H9 (cell line): ENCODE data around the gene TMEM150B. TPM values are rescaled to one million over a fixed set of nuclear protein-coding genes. Genes with fewer than 3 reads are reported as not detected.

Source experiments
- DNase-seq: peaks from one replicate; pipeline ENCODE4 v3.0.0-alpha.2; 2017
- H2AFZ ChIP-seq: one replicate; pipeline ENCODE4 v1.6.1; 2013; ENCODE audit warnings: mild to moderate bottlenecking, low read length, control low read depth, moderate library complexity
- H2AK5ac ChIP-seq: 2 replicates; pipeline ENCODE4 v1.6.1; 2013; ENCODE audit warnings: low read length, control low read depth, mixed read lengths; ENCODE audit not compliant: insufficient read length
- H2BK120ac ChIP-seq: one replicate; pipeline ENCODE4 v1.6.1; 2013; ENCODE audit warnings: low read depth, mild to moderate bottlenecking, low read length, control low read depth, inconsistent platforms; ENCODE audit not compliant: poor library complexity, severe bottlenecking
- H2BK12ac ChIP-seq: 2 replicates; pipeline ENCODE4 v1.6.1; 2013; ENCODE audit warnings: low read length, control low read depth, mixed read lengths, low read depth; ENCODE audit not compliant: insufficient read length
- H2BK15ac ChIP-seq: 2 replicates; pipeline ENCODE4 v1.6.1; 2013; ENCODE audit warnings: low read depth, low read length, control low read depth
- H2BK20ac ChIP-seq: one replicate; pipeline ENCODE4 v1.6.1; 2013; ENCODE audit warnings: low read depth, mild to moderate bottlenecking, low read length, control low read depth, inconsistent platforms; ENCODE audit not compliant: poor library complexity, severe bottlenecking
- H2BK5ac ChIP-seq: 2 replicates; pipeline ENCODE4 v1.6.1; 2013; ENCODE audit warnings: low read length, control low read depth, mixed read lengths; ENCODE audit not compliant: insufficient read length
- H3K14ac ChIP-seq: 2 replicates; pipeline ENCODE4 v1.6.1; 2013; ENCODE audit warnings: low read length, control low read depth; ENCODE audit not compliant: insufficient read depth
- H3K18ac ChIP-seq: 2 replicates; pipeline ENCODE4 v1.6.1; 2013; ENCODE audit warnings: low read depth, mild to moderate bottlenecking, mixed read lengths, low read length, control low read depth; ENCODE audit not compliant: insufficient read length
- H3K23ac ChIP-seq: 2 replicates; pipeline ENCODE4 v1.6.1; 2013; ENCODE audit warnings: low read length, control low read depth, mixed read lengths, low read depth; ENCODE audit not compliant: insufficient read length
- H3K23me2 ChIP-seq: 2 replicates; pipeline ENCODE4 v1.6.1; 2013; ENCODE audit warnings: low read depth, mild to moderate bottlenecking, mixed read lengths, low read length, control low read depth; ENCODE audit not compliant: insufficient read length, poor library complexity, severe bottlenecking
- H3K27ac ChIP-seq: 2 replicates; pipeline ENCODE4 v1.5.1; 2013; ENCODE audit warnings: low read length, control low read depth, mixed read lengths, low read depth; ENCODE audit not compliant: insufficient read length
- H3K27me3 ChIP-seq: 2 replicates; pipeline ENCODE4 v1.6.1; 2013; ENCODE audit warnings: low read length, control low read depth, inconsistent platforms; ENCODE audit not compliant: insufficient read depth
- H3K4ac ChIP-seq: 2 replicates; pipeline ENCODE4 v1.6.1; 2013; ENCODE audit warnings: low read depth, mild to moderate bottlenecking, control low read depth, inconsistent platforms, low read length, moderate library complexity
- H3K4me1 ChIP-seq: 2 replicates; pipeline ENCODE4 v1.6.1; 2013; ENCODE audit warnings: low read length, control low read depth, inconsistent platforms; ENCODE audit not compliant: insufficient read depth
- H3K4me2 ChIP-seq: 2 replicates; pipeline ENCODE4 v1.6.1; 2013; ENCODE audit warnings: low read length, control low read depth, mixed read lengths; ENCODE audit not compliant: insufficient read length, insufficient read depth
- H3K56ac ChIP-seq: 2 replicates; pipeline ENCODE4 v1.6.1; 2013; ENCODE audit warnings: low read depth, mild to moderate bottlenecking, mixed read lengths, low read length, control low read depth; ENCODE audit not compliant: insufficient read length
- H3K79me1 ChIP-seq: 2 replicates; pipeline ENCODE4 v1.6.1; 2013; ENCODE audit warnings: low read depth, mild to moderate bottlenecking, moderate library complexity, low read length, control low read depth, inconsistent platforms; ENCODE audit not compliant: insufficient read depth, poor library complexity, severe bottlenecking
- H3K79me2 ChIP-seq: 2 replicates; pipeline ENCODE4 v1.6.1; 2013; ENCODE audit warnings: low read length, control low read depth, inconsistent platforms; ENCODE audit not compliant: insufficient read depth
- H3K9ac ChIP-seq: 2 replicates; pipeline ENCODE4 v1.6.1; 2013; ENCODE audit warnings: low read length, control low read depth, mixed read lengths; ENCODE audit not compliant: insufficient read length; ENCODE audit errors: extremely low read depth
- H3K9me3 ChIP-seq: one replicate; pipeline ENCODE4 v1.6.1; 2013; ENCODE audit warnings: low read depth, low read length, inconsistent platforms; ENCODE audit not compliant: control insufficient read depth
- H3T11ph ChIP-seq: one replicate; pipeline ENCODE4 v1.6.1; 2013; ENCODE audit warnings: mild to moderate bottlenecking, low read length, control low read depth, inconsistent platforms
- H4K20me1 ChIP-seq: one replicate; pipeline ENCODE4 v1.6.1; 2013; ENCODE audit not compliant: control insufficient read depth, insufficient read length, insufficient read depth
- H4K5ac ChIP-seq: 2 replicates; pipeline ENCODE4 v1.6.1; 2013; ENCODE audit warnings: low read depth, mild to moderate bottlenecking, mixed read lengths, low read length, control low read depth; ENCODE audit not compliant: insufficient read length
- H4K8ac ChIP-seq: replicated peaks from 2 replicates; pipeline ENCODE4 v1.6.1; 2013; ENCODE audit warnings: low read length, control low read depth, mixed read lengths, low read depth; ENCODE audit not compliant: insufficient read length
- H4K91ac ChIP-seq: 2 replicates; pipeline ENCODE4 v1.6.1; 2013; ENCODE audit warnings: low read depth, mild to moderate bottlenecking, moderate library complexity, mixed read lengths, low read length, control low read depth; ENCODE audit not compliant: insufficient read length
- H3K27ac Mint-ChIP-seq, 3 experiments: 2 replicates in 2 of 3; 3 replicates in 1 of 3; pipeline ENCODE4 v1.8.0; 2020 to 2021; ENCODE audit warnings: mixed read lengths in 3 of 3, mild to moderate bottlenecking in 1 of 3, moderate library complexity in 1 of 3
- H3K27me3 Mint-ChIP-seq: 2 replicates; pipeline ENCODE4 v1.8.0; 2021; ENCODE audit warnings: low read depth, mild to moderate bottlenecking, moderate library complexity, mixed read lengths
- H3K36me3 Mint-ChIP-seq, 3 experiments: 2 replicates in 2 of 3; 3 replicates in 1 of 3; pipeline ENCODE4 v1.8.0; 2020 to 2021; ENCODE audit warnings: low read depth in 3 of 3, mixed read lengths in 3 of 3; ENCODE audit not compliant: insufficient read depth in 1 of 3
- H3K4me1 Mint-ChIP-seq, 2 experiments: 2 replicates each; pipeline ENCODE4 v1.8.0; 2020; ENCODE audit warnings: mixed read lengths in 2 of 2
- H3K4me3 Mint-ChIP-seq, 2 experiments: 2 replicates in 1 of 2; 3 replicates in 1 of 2; pipeline ENCODE4 v1.8.0; 2020 to 2021; ENCODE audit warnings: mild to moderate bottlenecking in 2 of 2, mixed read lengths in 2 of 2, moderate library complexity in 1 of 2
- H3K9me3 Mint-ChIP-seq, 2 experiments: 2 replicates in 1 of 2; 3 replicates in 1 of 2; pipeline ENCODE4 v1.8.0; 2020; ENCODE audit warnings: mild to moderate bottlenecking in 2 of 2, mixed read lengths in 2 of 2, moderate library complexity in 1 of 2
- CTCF ChIP-seq: fragments of 200-600 bp; sonication (generic); conservative IDR thresholded peaks from 3 replicates; pipeline ENCODE4 v1.8.0; 2021; ENCODE audit warnings: antibody characterized with exemption, mild to moderate bottlenecking
- WGBS: extraction: QIAGEN DNeasy Blood & Tissue Kit; methylation state at CpG from one replicate; pipeline ENCODE4 v1.1.7; 2013; ENCODE audit warnings: missing lambda C conversion rate, low lambda C conversion rate, mixed read lengths; ENCODE audit not compliant: insufficient read length; ENCODE audit errors: extremely low coverage; 5-methylcytosine and 5-hydroxymethylcytosine counted together
- total RNA-seq: library from RNA; stranded (reverse); gene quantifications from 2 replicates; pipeline ENCODE4 v1.2.1, GENCODE V29; 2021

The TMEM150B gene
- total RNA-seq, 1 experiment from 2014 or later, result 0.63 TPM

- H3K9ac ChIP-seq, result no peak overlapping the region
Measured at GRCh38 chr19:55365964-55366363, 40.8 kb upstream of the TMEM150B start.

More at GRCh38 chr19:55365964-55366363, 40.8 kb upstream of the TMEM150B start:
- no peak overlapping the region for H3K4me3 Mint-ChIP-seq
- H4K91ac ChIP-seq, result no peak overlapping the region
- H2BK15ac ChIP-seq, result no peak overlapping the region
- H3K23me2 ChIP-seq, result peaks cover 10% of the 10 kb centered on the region
- no peaks in the 10 kb centered on the region for H3K4me1 ChIP-seq
- no peak overlapping the region for H3K56ac ChIP-seq
- H4K5ac ChIP-seq, result no peak overlapping the region
- H3K14ac ChIP-seq, result no peak overlapping the region
- no peak overlapping the region for H3K4me2 ChIP-seq
- no peak overlapping the region for H4K8ac ChIP-seq
- DNase-seq, result no peak
- H2BK12ac ChIP-seq, result no peak overlapping the region
- WGBS, result no CpG with 5 or more reads among the region's 19 CpGs
- no peak overlapping the region for H2BK120ac ChIP-seq
- peaks cover 58% of the 10 kb centered on the region for H3K27me3 Mint-ChIP-seq
- H2AK5ac ChIP-seq, result no peak overlapping the region
- peaks cover 0 to 4% (median 0%) of the 10 kb centered on the region in 3 experiments; a peak in 1 of 7 replicates for H3K36me3 Mint-ChIP-seq
- H3K23ac ChIP-seq, result no peak overlapping the region
- no peaks in the 10 kb centered on the region for H3K9me3 ChIP-seq
- no peak overlapping the region for H2AFZ ChIP-seq
- no peak overlapping the region for H2BK20ac ChIP-seq
- no peak overlapping the region for H3K4ac ChIP-seq
- H3K4me1 Mint-ChIP-seq, result peaks cover 18 to 32% of the 10 kb centered on the region in 2 experiments
- H3K18ac ChIP-seq, result no peak overlapping the region
- no peak overlapping the region for H3T11ph ChIP-seq
- H3K27ac ChIP-seq, result no peak overlapping the region
- no peak overlapping the region for H3K27ac Mint-ChIP-seq
- no peaks in the 10 kb centered on the region for H3K79me1 ChIP-seq
- no peak for TF ChIP-seq CTCF
- peaks cover 4% of the 10 kb centered on the region for H3K27me3 ChIP-seq
- peaks cover 0 to 3% of the 10 kb centered on the region in 2 experiments; a peak in 2 of 5 replicates for H3K9me3 Mint-ChIP-seq
- no peaks in the 10 kb centered on the region for H4K20me1 ChIP-seq
- H2BK5ac ChIP-seq, result no peak overlapping the region
- H3K79me2 ChIP-seq, result no peaks in the 10 kb centered on the region
